ENCODE measurements around the gene CCDC102B.

- TF ChIP-seq CTCF (IDR thresholded peaks at IDR 0.05) (no peak), ZNF416 (CRISPR knock-in tag; IDR thresholded peaks at IDR 0.05) (no peak), FOXJ3 (CRISPR knock-in tag; IDR thresholded peaks at IDR 0.05; ENCODE audit: borderline replicate concordance) (no peak), E2F4 (CRISPR knock-in tag; IDR thresholded peaks at IDR 0.05; ENCODE audit: borderline replicate concordance, low read depth) (no peak), ZNF263 (CRISPR knock-in tag; IDR thresholded peaks at IDR 0.05; ENCODE audit: low read depth) (no peak), ZNF281 (CRISPR knock-in tag; IDR thresholded peaks at IDR 0.05) (no peak), RORB (CRISPR knock-in tag; IDR thresholded peaks at IDR 0.05) (no peak), ZBTB21 (CRISPR knock-in tag; IDR thresholded peaks at IDR 0.05; ENCODE audit: borderline replicate concordance) (no peak), NR2C2 (CRISPR knock-in tag; IDR thresholded peaks at IDR 0.05) (no peak), CREB1 (CRISPR knock-in tag; IDR thresholded peaks at IDR 0.05) (no peak)
- TF ChIP-seq, protein P1, sequence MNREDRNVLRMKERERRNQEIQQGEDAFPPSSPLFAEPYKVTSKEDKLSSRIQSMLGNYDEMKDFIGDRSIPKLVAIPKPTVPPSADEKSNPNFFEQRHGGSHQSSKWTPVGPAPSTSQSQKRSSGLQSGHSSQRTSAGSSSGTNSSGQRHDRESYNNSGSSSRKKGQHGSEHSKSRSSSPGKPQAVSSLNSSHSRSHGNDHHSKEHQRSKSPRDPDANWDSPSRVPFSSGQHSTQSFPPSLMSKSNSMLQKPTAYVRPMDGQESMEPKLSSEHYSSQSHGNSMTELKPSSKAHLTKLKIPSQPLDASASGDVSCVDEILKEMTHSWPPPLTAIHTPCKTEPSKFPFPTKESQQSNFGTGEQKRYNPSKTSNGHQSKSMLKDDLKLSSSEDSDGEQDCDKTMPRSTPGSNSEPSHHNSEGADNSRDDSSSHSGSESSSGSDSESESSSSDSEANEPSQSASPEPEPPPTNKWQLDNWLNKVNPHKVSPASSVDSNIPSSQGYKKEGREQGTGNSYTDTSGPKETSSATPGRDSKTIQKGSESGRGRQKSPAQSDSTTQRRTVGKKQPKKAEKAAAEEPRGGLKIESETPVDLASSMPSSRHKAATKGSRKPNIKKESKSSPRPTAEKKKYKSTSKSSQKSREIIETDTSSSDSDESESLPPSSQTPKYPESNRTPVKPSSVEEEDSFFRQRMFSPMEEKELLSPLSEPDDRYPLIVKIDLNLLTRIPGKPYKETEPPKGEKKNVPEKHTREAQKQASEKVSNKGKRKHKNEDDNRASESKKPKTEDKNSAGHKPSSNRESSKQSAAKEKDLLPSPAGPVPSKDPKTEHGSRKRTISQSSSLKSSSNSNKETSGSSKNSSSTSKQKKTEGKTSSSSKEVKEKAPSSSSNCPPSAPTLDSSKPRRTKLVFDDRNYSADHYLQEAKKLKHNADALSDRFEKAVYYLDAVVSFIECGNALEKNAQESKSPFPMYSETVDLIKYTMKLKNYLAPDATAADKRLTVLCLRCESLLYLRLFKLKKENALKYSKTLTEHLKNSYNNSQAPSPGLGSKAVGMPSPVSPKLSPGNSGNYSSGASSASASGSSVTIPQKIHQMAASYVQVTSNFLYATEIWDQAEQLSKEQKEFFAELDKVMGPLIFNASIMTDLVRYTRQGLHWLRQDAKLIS (CRISPR knock-in tag; IDR thresholded peaks at IDR 0.05; ENCODE audit: borderline replicate concordance): no peak
- TF ChIP-seq, protein P2, sequence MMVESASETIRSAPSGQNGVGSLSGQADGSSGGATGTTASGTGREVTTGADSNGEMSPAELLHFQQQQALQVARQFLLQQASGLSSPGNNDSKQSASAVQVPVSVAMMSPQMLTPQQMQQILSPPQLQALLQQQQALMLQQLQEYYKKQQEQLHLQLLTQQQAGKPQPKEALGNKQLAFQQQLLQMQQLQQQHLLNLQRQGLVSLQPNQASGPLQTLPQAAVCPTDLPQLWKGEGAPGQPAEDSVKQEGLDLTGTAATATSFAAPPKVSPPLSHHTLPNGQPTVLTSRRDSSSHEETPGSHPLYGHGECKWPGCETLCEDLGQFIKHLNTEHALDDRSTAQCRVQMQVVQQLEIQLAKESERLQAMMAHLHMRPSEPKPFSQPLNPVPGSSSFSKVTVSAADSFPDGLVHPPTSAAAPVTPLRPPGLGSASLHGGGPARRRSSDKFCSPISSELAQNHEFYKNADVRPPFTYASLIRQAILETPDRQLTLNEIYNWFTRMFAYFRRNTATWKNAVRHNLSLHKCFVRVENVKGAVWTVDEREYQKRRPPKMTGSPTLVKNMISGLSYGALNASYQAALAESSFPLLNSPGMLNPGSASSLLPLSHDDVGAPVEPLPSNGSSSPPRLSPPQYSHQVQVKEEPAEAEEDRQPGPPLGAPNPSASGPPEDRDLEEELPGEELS (CRISPR knock-in tag; IDR thresholded peaks at IDR 0.05): no peak
- TF ChIP-seq, protein P3, sequence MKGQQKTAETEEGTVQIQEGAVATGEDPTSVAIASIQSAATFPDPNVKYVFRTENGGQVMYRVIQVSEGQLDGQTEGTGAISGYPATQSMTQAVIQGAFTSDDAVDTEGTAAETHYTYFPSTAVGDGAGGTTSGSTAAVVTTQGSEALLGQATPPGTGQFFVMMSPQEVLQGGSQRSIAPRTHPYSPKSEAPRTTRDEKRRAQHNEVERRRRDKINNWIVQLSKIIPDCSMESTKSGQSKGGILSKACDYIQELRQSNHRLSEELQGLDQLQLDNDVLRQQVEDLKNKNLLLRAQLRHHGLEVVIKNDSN (CRISPR knock-in tag; IDR thresholded peaks at IDR 0.05): no peak
- TF ChIP-seq, protein P4, sequence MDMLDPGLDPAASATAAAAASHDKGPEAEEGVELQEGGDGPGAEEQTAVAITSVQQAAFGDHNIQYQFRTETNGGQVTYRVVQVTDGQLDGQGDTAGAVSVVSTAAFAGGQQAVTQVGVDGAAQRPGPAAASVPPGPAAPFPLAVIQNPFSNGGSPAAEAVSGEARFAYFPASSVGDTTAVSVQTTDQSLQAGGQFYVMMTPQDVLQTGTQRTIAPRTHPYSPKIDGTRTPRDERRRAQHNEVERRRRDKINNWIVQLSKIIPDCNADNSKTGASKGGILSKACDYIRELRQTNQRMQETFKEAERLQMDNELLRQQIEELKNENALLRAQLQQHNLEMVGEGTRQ (CRISPR knock-in tag; IDR thresholded peaks at IDR 0.05): no peak
Observed at GRCh38 chr18:68778280-68778886, 19.5 kb upstream of the CCDC102B start.

All from WTC11 (cell line).